Osteocyte (in vitro differentiated cells): Measurements from ENCODE around the gene BMPR1A. TPM values are rescaled to one million over a fixed set of nuclear protein-coding genes. Genes with fewer than 3 reads are reported as not detected.
A peak's percentile ranks its signal among the peaks of the same experiment; 100 is the strongest.

Experiments
- DNase-seq: peaks from one replicate; pipeline ENCODE4 v3.0.0; 2021; ENCODE audit warnings: mixed read lengths; ENCODE audit not compliant: unreplicated experiment; ENCODE audit errors: extremely low spot score
- H3K27ac Mint-ChIP-seq: one replicate; pipeline ENCODE4 v1.8.0; 2021; ENCODE audit warnings: mild to moderate bottlenecking, mixed read lengths; ENCODE audit not compliant: unreplicated experiment
- H3K27me3 Mint-ChIP-seq: one replicate; pipeline ENCODE4 v1.8.0; 2021; ENCODE audit warnings: mixed read lengths; ENCODE audit not compliant: unreplicated experiment
- H3K36me3 Mint-ChIP-seq: one replicate; pipeline ENCODE4 v1.8.0; 2021; ENCODE audit warnings: mixed read lengths; ENCODE audit not compliant: unreplicated experiment
- H3K4me1 Mint-ChIP-seq: one replicate; pipeline ENCODE4 v1.8.0; 2021; ENCODE audit warnings: mixed read lengths; ENCODE audit not compliant: unreplicated experiment
- H3K4me3 Mint-ChIP-seq: one replicate; pipeline ENCODE4 v1.8.0; 2021; ENCODE audit warnings: mild to moderate bottlenecking, moderate library complexity, mixed read lengths; ENCODE audit not compliant: unreplicated experiment
- H3K9me3 Mint-ChIP-seq: one replicate; pipeline ENCODE4 v1.8.0; 2021; ENCODE audit warnings: mixed read lengths; ENCODE audit not compliant: unreplicated experiment
- CTCF ChIP-seq: fragments of 200-600 bp; sonication (generic); IDR thresholded peaks from 2 replicates; pipeline ENCODE4 v1.5.0; 2021; ENCODE audit warnings: antibody characterized with exemption, mild to moderate bottlenecking, moderate library complexity
- total RNA-seq: library from RNA; stranded (reverse); gene quantifications from 2 replicates; pipeline ENCODE4 v1.2.1, GENCODE V29; 2021

BMPR1A gene
- total RNA-seq, 1 donor from 2014 or later, result 75.5 TPM

- no peak for DNase-seq
- no peaks in the 10 kb centered on the region for H3K27me3 Mint-ChIP-seq
- no peaks in the 10 kb centered on the region for H3K9me3 Mint-ChIP-seq
- H3K4me3 Mint-ChIP-seq, result no peak overlapping the region
- H3K27ac Mint-ChIP-seq, result no peak overlapping the region
- H3K36me3 Mint-ChIP-seq, result no peaks in the 10 kb centered on the region
- TF ChIP-seq CTCF, result no peak
- peaks cover 26% of the 10 kb centered on the region for H3K4me1 Mint-ChIP-seq
Measured at GRCh38 chr10:86962981-86963310, 206.5 kb downstream of the BMPR1A start.

DNA sequence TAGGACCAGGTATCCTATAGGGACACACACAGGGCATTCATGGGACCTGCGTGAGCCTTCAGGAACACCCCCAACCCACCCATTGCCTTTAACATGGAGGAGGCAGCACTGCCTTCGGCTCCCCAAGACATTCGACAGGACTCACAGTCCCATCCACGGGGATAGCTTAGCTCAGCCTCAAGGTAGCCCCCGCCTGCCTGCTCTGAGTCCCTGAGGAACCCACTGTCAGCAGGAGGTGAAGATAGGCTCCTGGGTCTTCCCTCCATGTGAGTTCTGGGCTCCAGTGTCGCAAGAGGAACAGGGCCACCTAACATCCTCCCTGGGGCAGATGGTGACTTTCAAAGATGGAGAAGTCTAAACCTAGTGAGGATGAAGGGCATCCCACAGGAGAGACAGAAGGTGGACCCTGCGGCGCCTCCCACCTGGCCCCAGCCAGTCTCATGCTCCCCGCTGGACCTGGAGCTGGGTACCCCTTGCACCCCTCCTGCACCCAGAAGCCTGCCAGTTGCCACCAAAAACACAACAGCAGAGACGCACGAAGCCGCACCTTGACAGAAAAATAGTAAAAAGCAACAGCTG lies 207.0 kb downstream of the BMPR1A start:
- peak; percentile 71 for DNase-seq
- Mint-ChIP-seq H3K4me3 (no peak overlapping the region), H3K4me1 (peaks cover 25% of the 10 kb centered on the region), H3K27ac (no peak overlapping the region), H3K9me3 (no peaks in the 10 kb centered on the region), H3K36me3 (no peaks in the 10 kb centered on the region), H3K27me3 (no peaks in the 10 kb centered on the region)
- no peak for TF ChIP-seq CTCF

- no peak for TF ChIP-seq CTCF
- H3K4me3 Mint-ChIP-seq, result no peak overlapping the region
- no peaks in the 10 kb centered on the region for H3K9me3 Mint-ChIP-seq
- no peaks in the 10 kb centered on the region for H3K36me3 Mint-ChIP-seq
- DNase-seq, result peak; percentile 70
- H3K4me1 Mint-ChIP-seq, result peaks cover 18% of the 10 kb centered on the region
- H3K27me3 Mint-ChIP-seq, result no peaks in the 10 kb centered on the region
- no peak overlapping the region for H3K27ac Mint-ChIP-seq
Measured at GRCh38 chr10:86964061-86964846, 207.8 kb downstream of the BMPR1A start.

GRCh38 chr10:86964847-86965190 lies 208.4 kb downstream of the BMPR1A start:
- no peaks in the 10 kb centered on the region for H3K9me3 Mint-ChIP-seq
- H3K27ac Mint-ChIP-seq, result no peak overlapping the region
- no peak overlapping the region for H3K4me3 Mint-ChIP-seq

More at GRCh38 chr10:86964847-86965190, 208.4 kb downstream of the BMPR1A start:
- no peaks in the 10 kb centered on the region for H3K27me3 Mint-ChIP-seq
- TF ChIP-seq CTCF, result no peak
- no peaks in the 10 kb centered on the region for H3K36me3 Mint-ChIP-seq
- no peak for DNase-seq
- H3K4me1 Mint-ChIP-seq, result peaks cover 20% of the 10 kb centered on the region
